SK-N-MC (cell line): ENCODE data around the gene RHOC.

Experiments
- EZH2 ChIP-seq: fragments of 200-600 bp; sonication (generic); IDR thresholded peaks from one replicate; pipeline ENCODE4 v1.6.1; 2017; ENCODE audit warnings: antibody characterized with exemption
- POLR2AphosphoS5 ChIP-seq: IDR thresholded peaks from 2 replicates; pipeline ENCODE4 v1.6.1; 2012; ENCODE audit warnings: mild to moderate bottlenecking, low read depth, low read length, borderline replicate concordance

DNA sequence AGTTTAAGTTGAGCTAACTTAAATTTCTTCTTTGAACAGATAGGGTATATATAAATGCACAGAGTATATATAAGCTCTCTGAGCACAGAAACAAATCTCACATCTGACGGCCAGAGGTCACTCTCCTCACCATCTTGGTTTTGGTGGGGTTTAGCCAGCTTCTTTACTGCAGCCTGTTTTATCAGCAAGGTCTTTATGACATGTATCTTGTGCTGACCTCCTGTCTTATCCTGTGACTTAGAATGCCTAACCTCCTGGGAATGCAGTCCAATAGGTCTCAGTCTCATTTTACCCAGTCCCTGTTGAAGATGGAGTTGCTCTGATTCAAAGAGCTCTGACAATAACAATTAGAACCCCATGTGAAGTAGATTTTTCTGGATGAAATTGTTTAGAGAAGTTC, 34.1 kb downstream of the RHOC start:
- TF ChIP-seq POLR2AphosphoS5 (no peak), EZH2 (no peak)
